HG03571 (cell line): ENCODE results near the gene RMND5A.

Source experiments
- ATAC-seq: cut with Tn5 transposase; IDR thresholded peaks from one replicate; pipeline ENCODE4 v1.9.1; 2021; ENCODE audit not compliant: unreplicated experiment

The RMND5A gene

GRCh38 chr2:86790134-86790675 is 70.1 kb downstream of the RMND5A start:
- ATAC-seq: no peak

DNA sequence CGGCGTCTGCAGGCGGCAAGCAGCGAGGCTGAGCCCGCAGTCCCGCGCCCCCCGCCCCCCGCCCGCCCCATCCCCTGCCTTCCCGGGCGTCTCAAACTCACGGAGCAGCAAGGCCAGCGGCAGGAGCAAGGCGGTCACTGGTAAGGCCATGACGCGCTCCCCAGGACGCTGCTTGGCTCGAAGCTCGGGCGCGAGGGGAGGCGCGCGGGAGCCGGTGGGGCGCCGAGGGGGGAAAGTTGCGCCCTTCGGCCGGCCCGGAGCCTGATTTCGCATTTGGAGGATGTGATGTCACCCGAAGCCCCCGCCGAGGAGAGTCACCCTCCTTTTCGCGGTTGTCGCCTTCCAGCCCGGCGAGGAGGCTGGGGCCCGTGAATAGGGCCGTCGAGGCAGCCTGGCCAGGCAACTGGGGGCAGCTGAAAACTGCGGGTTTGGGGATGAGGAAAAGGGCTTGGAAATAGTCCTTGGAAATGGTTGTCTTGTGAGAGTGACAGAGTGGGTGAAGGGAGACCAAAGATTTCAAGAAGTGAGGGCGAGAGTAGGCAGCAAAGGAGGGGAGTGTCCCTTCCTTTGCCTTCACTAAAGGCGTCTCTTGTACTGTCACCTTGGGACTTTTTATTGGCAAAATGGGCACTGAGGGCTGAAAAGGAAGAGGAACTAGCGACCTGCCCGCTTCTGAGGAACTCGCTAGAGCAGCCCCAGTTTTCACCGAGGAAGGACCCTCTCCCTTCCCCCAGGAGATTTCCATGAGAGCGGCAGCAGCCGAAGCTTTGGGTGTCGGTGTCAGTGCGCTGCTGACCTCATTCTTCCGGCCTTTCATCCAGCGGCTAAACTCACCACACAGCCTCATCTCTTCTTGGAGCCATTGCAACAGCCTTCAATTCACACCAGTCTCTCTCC is 70.8 kb downstream of the RMND5A start, which contains the start of gene CD8A:
CD8A (minus strand) TSS at position 238 of the 897 bp plus-strand sequence; CDS start at position 150, 88 bp downstream.
- no peak for ATAC-seq

DNA sequence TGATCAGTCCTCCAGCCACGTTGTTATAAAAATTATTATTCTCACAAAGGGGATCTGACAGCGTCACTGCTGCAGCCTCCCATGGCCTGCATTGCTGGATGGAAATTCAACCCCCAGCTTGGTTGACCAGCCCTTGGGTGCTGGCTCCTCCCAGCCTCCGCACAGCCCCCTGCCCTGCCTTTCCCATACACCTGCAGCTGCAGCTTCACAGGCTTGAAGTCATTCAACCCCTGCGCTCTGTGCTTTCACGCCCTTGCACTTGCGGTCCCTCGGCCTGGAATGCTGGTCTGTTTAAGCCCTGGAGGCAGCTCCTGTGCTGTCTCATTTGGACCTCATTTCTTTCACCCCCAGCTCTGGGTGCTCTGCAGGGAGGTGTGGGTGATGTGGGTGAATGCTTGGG is 71.5 kb downstream of the RMND5A start:
- ATAC-seq: no peak

- no peak for ATAC-seq
These were observed 73.7 kb downstream of the RMND5A start for GRCh38 chr2:86793752-86794151.

GRCh38 chr2:86794861-86795260 is 74.8 kb downstream of the RMND5A start:
- ATAC-seq: no peak

- ATAC-seq: no peak
These were observed 80.9 kb downstream of the RMND5A start for GRCh38 chr2:86800856-86801567.

GRCh38 chr2:86806059-86806857 is 86.2 kb downstream of the RMND5A start:
- no peak for ATAC-seq

DNA sequence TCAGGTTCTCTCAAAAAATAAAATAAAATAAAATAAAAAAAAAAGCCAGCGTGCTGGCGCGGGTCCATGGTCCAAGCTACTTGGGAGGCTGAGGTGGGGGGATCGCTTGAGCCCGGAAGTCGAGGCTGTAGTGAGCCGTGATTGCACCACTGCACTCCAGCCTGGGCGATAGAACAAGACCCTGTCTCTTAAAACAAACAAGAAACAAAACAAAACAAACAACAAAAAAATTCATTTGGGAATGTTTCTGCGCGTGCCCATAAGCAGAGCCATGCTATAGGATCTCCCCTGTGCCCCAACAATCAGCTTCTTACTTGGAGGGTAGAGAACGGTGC is 87.0 kb downstream of the RMND5A start:
- no peak for ATAC-seq

DNA sequence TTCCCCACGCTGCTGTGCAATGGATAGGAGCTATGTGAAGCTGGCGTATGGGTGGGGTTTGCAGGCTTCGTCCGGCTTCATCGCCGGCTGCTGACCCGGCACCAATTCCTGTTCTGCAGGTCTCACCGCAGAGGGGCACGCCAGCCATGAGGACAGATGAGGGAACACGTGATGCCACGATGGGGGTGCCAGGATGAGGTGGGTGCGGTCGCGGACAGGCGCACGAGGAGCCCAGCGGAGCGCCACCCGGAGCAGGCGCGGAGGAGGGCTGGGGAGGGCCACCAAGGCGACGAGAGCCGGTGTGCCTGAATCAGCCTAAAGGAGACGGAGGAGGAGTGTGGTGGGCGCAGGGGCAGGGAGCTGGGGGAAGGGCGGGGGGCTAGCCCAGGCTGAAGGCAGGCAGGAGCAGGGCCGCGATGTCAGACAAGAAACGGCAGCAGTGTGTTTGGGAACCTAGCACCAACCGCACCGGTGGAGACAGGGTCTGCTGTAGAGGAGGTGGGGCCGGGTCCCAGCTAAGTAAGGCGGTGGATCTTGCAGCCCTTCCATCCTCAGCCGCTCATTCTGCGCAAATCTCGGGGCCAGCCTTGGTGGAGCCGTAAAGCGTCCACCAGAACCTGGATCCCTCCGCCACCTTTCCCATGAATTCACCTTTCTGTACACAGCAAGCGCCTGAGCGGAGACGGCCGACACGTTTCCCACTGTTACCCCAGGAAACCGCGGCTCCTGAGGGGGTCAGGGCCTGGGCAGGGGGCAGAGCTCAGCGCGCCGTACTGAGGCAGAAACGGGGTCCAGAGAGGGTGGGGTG is 87.6 kb downstream of the RMND5A start:
- no peak for ATAC-seq

DNA sequence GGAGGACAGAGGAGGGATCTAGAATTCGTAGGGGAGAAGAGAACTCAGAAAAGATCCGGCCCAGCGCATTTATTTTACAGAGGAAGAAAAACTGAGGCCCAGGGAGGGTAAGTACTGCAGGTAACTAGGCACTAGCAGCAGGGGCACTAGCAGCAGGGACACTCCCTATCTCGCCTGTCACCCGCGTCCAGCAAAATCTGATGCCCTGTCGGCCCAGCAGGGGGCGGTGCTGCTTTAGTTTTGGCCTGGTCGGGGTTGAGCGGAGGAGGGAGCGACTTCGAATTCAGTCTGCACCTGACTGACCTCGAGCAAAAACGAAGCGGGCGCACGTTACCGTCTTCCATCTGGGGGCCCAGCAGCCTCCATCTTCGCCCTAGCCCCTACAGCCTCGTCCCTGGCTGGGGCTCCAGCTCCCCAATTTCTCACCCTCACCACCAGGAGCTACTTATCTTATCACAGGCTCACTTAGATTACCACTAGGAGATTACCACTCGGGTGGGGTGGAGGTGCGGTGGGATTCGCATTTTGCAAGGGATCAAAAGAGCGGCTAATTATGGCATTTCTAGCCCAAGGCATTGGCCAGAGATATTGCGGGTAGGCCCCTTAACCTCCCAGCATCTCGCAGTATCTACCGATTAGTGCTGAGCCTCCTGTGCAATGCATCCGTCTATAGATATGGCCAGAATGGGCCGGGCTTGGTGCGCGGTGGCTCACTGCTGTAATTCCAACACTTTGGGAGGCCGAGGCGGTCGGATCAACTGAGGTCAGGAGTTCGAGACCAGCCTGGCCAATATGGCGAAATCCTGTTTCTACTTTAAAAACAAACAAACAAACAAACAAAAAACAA is 88.4 kb downstream of the RMND5A start:
- ATAC-seq: peak; percentile 93

DNA sequence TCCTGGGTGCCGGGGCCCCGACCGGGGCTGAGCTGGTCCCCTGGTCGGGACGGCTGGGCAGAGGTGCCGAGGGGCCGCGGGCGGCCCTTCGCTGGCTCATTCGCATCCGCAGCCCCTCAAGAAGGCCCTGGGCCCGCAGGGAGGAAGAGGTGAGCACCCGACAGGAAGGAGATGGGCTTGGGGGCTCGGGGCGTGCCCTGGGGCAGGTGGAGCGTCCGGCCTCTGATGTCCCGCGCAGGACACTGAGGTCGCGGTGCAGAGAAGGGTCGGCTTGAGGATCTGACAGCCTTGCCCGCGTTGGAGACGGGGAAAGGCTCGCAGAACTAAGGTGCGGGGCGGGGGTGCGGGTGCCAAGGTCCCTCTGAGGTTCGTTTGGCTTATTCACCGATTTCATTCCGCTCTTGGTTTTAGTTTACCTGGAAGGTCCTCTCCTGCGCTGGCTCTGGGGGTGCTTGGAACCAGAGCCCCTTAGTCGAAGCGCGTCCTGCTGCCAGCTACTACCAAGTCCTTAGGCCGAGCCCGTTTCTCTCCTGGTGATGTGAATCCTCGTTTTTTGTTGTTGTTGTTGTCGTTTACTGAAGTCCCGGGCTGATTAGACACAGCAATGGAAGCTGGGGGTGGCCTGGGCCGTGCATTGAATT is 89.5 kb downstream of the RMND5A start:
- no peak for ATAC-seq

DNA sequence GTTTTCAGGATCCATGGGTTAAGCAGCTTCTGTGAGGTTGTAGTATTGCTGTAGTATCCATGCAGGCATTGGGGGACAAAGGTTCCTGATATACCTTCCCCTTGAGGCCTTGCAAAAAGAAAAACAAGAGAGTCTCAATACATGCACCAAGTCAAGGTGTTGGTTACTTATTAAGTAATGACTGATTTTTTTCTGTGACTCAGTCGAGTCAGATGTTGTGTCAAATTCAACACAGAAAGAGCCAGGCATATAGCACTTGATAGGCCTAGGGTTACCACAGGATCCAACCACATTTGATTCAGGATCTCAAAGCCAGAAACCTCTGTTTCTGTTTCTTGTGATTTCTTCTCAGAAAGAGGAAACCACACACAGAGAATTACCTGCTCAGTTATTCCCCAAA is 95.5 kb downstream of the RMND5A start:
- ATAC-seq: no peak

DNA sequence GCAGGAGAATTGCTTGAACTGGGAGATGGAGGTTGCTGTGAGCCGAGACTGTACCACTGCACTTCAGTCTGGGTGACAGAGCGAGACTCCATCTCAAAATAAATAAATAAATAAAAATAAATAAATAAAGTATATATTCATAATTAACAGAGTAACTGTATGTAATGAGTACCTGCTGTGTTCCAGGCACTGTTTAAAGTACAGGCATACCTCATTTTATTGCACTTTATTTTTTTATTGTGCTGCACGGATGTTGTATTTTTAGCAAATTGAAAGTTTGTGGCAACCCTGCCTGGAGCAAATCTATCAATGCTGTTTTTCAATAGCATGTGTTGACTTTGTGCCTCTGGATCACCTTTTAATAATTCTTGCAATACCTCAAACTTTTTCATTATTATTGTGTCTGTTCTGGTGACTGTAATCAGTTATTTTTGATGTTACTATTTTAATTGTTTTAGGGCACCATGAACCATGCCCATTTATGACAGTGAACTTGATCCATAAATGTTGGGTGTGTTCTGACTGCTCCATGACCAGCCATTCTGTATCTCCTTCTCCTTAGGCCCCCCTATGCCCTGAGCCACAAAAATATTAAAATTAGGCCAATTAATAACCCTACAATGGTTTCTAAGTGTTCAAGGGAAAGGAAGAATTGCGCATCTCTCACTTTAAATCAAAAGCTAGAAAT is 98.2 kb downstream of the RMND5A start:
- no peak for ATAC-seq

- ATAC-seq: no peak
These were observed 98.9 kb downstream of the RMND5A start for GRCh38 chr2:86818957-86819356.

GRCh38 chr2:86821306-86821705 is 101.2 kb downstream of the RMND5A start:
- no peak for ATAC-seq

DNA sequence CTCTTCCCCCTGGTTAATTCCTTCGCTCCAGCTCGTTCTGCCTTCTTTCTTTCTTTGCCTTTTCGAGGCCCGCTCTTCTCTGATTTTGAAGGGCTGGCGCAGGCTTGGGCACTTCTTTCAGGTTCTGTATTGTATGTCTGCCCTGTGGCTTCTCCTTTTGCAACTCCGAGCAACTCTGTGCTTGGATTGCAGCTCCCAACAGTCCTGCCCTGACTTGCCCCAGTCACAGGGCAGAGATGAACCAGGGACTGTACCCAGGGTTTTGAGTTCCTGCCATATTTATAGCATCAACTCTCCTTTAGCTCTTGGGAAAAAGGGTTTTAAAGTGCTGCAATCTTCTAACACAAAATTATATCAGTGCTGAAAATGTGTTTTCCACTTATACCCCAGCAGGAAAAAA is 101.8 kb downstream of the RMND5A start:
- no peak for ATAC-seq

GRCh38 chr2:86822668-86823345 is 102.7 kb downstream of the RMND5A start:
- ATAC-seq: no peak
